HEK293 (cell line): ENCODE measurements around the gene RASAL2.

Experiments used
- GLIS2 ChIP-seq: fragments of 450-650 bp; formaldehyde crosslinking; IDR thresholded peaks from 2 replicates; pipeline ENCODE4 v1.5.1; 2016; ENCODE audit warnings: missing biosample characterization, missing genetic modification characterization
- SALL2 ChIP-seq: fragments of 450-650 bp; formaldehyde crosslinking; IDR thresholded peaks from 2 replicates; pipeline ENCODE4 v1.5.0; 2017; ENCODE audit warnings: missing biosample characterization, mild to moderate bottlenecking, missing genetic modification characterization, borderline replicate concordance
- TCF7L2 ChIP-seq: IDR thresholded peaks from 2 replicates; pipeline ENCODE4 v1.6.1; 2011; ENCODE audit warnings: low read depth, mild to moderate bottlenecking, inconsistent platforms, low read length, moderate library complexity, borderline replicate concordance
- ZNF146 ChIP-seq: fragments of 450-650 bp; formaldehyde crosslinking; IDR thresholded peaks from 2 replicates; pipeline ENCODE4 v1.5.1; 2016; ENCODE audit warnings: missing biosample characterization, missing genetic modification characterization
- ZNF37A ChIP-seq: fragments of 450-650 bp; IDR thresholded peaks from 2 replicates; pipeline ENCODE4 v1.5.1; 2018; ENCODE audit warnings: missing biosample characterization, missing genetic modification characterization
- ZNF501 ChIP-seq: fragments of 450-650 bp; formaldehyde crosslinking; IDR thresholded peaks from 2 replicates; pipeline ENCODE4 v1.5.1; 2016; ENCODE audit warnings: missing biosample characterization, missing genetic modification characterization
- ZNF701 ChIP-seq: fragments of 450-650 bp; formaldehyde crosslinking; IDR thresholded peaks from 2 replicates; pipeline ENCODE4 v1.5.1; 2016; ENCODE audit warnings: missing biosample characterization, missing genetic modification characterization
- TF ChIP-seq, protein P1 (sequence below): fragments of 450-650 bp; formaldehyde crosslinking; IDR thresholded peaks from 2 replicates; pipeline ENCODE4 v1.5.1; 2016; ENCODE audit warnings: missing biosample characterization, missing genetic modification characterization
- TF ChIP-seq, protein P2 (sequence below): fragments of 450-650 bp; formaldehyde crosslinking; IDR thresholded peaks from 2 replicates; pipeline ENCODE4 v1.5.1; 2017; ENCODE audit warnings: missing biosample characterization, missing genetic modification characterization
- TF ChIP-seq, protein P3 (sequence below): fragments of 450-650 bp; formaldehyde crosslinking; IDR thresholded peaks from 2 replicates; pipeline ENCODE4 v1.5.1; 2016; ENCODE audit warnings: missing biosample characterization, missing genetic modification characterization
- TF ChIP-seq, protein P4 (sequence below): fragments of 450-650 bp; formaldehyde crosslinking; conservative IDR thresholded peaks from 2 replicates; pipeline ENCODE4 v1.5.1; 2016; ENCODE audit warnings: low read depth, missing biosample characterization, missing genetic modification characterization

DNA sequence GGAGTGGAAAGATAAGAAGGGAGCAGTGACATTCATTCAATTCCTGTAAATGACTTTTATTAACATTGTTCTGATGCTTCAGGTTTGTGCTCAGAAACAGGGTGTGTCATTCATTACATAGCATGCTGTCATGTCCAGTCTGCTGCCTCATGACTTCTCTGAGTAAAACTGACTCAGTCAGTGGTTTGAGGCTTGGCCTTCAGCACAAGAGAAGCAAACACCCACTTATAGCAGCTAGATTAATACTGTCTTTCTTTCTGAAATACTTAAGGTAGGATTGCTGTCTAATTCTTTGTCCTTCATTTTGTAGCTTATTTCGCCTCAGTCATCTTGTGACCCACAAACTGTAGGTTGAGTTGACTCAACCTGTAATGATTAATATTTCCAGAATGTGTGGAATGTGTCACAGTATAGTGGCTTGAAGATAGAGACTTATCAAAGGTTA, 32.9 kb downstream of the RASAL2 start:
- no peak for TF ChIP-seq ZNF701 (tag by site-specific recombination)
- TF ChIP-seq, protein P1, sequence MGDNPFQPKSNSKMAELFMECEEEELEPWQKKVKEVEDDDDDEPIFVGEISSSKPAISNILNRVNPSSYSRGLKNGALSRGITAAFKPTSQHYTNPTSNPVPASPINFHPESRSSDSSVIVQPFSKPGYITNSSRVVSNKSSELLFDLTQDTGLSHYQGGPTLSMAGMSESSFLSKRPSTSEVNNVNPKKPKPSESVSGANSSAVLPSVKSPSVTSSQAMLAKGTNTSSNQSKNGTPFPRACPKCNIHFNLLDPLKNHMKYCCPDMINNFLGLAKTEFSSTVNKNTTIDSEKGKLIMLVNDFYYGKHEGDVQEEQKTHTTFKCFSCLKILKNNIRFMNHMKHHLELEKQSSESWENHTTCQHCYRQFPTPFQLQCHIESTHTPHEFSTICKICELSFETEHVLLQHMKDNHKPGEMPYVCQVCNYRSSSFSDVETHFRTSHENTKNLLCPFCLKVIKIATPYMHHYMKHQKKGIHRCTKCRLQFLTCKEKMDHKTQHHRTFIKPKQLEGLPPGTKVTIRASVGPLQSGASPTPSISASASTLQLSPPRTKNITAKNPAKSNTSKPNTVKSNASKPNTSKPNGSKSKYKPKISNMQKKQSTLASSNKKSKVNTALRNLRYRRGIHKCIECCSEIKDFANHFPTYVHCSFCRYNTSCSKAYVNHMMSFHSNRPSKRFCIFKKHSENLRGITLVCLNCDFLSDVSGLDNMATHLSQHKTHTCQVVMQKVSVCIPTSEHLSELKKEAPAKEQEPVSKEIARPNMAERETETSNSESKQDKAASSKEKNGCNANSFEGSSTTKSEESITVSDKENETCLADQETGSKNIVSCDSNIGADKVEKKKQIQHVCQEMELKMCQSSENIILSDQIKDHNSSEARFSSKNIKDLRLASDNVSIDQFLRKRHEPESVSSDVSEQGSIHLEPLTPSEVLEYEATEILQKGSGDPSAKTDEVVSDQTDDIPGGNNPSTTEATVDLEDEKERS = no peak
- TF ChIP-seq GLIS2 = no peak
- no peak for TF ChIP-seq SALL2 (tag by site-specific recombination)
- no peak for TF ChIP-seq TCF7L2
- TF ChIP-seq, protein P2, sequence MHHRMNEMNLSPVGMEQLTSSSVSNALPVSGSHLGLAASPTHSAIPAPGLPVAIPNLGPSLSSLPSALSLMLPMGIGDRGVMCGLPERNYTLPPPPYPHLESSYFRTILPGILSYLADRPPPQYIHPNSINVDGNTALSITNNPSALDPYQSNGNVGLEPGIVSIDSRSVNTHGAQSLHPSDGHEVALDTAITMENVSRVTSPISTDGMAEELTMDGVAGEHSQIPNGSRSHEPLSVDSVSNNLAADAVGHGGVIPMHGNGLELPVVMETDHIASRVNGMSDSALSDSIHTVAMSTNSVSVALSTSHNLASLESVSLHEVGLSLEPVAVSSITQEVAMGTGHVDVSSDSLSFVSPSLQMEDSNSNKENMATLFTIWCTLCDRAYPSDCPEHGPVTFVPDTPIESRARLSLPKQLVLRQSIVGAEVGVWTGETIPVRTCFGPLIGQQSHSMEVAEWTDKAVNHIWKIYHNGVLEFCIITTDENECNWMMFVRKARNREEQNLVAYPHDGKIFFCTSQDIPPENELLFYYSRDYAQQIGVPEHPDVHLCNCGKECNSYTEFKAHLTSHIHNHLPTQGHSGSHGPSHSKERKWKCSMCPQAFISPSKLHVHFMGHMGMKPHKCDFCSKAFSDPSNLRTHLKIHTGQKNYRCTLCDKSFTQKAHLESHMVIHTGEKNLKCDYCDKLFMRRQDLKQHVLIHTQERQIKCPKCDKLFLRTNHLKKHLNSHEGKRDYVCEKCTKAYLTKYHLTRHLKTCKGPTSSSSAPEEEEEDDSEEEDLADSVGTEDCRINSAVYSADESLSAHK = no peak
- TF ChIP-seq, protein P3, sequence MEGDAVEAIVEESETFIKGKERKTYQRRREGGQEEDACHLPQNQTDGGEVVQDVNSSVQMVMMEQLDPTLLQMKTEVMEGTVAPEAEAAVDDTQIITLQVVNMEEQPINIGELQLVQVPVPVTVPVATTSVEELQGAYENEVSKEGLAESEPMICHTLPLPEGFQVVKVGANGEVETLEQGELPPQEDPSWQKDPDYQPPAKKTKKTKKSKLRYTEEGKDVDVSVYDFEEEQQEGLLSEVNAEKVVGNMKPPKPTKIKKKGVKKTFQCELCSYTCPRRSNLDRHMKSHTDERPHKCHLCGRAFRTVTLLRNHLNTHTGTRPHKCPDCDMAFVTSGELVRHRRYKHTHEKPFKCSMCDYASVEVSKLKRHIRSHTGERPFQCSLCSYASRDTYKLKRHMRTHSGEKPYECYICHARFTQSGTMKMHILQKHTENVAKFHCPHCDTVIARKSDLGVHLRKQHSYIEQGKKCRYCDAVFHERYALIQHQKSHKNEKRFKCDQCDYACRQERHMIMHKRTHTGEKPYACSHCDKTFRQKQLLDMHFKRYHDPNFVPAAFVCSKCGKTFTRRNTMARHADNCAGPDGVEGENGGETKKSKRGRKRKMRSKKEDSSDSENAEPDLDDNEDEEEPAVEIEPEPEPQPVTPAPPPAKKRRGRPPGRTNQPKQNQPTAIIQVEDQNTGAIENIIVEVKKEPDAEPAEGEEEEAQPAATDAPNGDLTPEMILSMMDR (tag by site-specific recombination) = no peak
- no peak for TF ChIP-seq ZNF37A
- TF ChIP-seq, protein P4, sequence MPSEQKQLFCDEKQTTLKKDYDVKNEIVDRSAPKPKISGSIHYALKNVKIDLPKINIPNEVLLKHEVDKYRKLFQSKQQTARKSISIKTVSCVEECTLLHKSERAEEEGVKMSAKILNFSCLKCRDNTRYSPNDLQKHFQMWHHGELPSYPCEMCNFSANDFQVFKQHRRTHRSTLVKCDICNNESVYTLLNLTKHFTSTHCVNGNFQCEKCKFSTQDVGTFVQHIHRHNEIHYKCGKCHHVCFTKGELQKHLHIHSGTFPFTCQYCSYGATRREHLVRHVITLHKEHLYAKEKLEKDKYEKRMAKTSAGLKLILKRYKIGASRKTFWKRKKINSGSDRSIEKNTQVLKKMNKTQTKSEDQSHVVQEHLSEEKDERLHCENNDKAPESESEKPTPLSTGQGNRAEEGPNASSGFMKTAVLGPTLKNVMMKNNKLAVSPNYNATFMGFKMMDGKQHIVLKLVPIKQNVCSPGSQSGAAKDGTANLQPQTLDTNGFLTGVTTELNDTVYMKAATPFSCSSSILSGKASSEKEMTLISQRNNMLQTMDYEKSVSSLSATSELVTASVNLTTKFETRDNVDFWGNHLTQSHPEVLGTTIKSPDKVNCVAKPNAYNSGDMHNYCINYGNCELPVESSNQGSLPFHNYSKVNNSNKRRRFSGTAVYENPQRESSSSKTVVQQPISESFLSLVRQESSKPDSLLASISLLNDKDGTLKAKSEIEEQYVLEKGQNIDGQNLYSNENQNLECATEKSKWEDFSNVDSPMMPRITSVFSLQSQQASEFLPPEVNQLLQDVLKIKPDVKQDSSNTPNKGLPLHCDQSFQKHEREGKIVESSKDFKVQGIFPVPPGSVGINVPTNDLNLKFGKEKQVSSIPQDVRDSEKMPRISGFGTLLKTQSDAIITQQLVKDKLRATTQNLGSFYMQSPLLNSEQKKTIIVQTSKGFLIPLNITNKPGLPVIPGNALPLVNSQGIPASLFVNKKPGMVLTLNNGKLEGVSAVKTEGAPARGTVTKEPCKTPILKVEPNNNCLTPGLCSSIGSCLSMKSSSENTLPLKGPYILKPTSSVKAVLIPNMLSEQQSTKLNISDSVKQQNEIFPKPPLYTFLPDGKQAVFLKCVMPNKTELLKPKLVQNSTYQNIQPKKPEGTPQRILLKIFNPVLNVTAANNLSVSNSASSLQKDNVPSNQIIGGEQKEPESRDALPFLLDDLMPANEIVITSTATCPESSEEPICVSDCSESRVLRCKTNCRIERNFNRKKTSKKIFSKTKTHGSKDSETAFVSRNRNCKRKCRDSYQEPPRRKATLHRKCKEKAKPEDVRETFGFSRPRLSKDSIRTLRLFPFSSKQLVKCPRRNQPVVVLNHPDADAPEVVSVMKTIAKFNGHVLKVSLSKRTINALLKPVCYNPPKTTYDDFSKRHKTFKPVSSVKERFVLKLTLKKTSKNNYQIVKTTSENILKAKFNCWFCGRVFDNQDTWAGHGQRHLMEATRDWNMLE = no peak
- TF ChIP-seq ZNF146 (tag by site-specific recombination) = no peak
- TF ChIP-seq ZNF501 (tag by site-specific recombination) = no peak
